Neuronal stem cell (in vitro differentiated cells): ENCODE data around the gene ZFAND2A.

Source experiments
- DNase-seq: peaks from one replicate; pipeline ENCODE4 v3.0.0-alpha.2; 2013; ENCODE audit warnings: low spot score
- H2AFZ ChIP-seq: one replicate; pipeline ENCODE4 v1.6.1; 2013; ENCODE audit warnings: mild to moderate bottlenecking, low read length, inconsistent platforms
- H2AK5ac ChIP-seq: 2 replicates; pipeline ENCODE4 v1.6.1; 2013; ENCODE audit warnings: low read depth, mild to moderate bottlenecking, inconsistent platforms, low read length, moderate library complexity, mixed read lengths
- H2BK120ac ChIP-seq: 2 replicates; pipeline ENCODE4 v1.6.1; 2013; ENCODE audit warnings: low read depth, mild to moderate bottlenecking, inconsistent platforms, low read length, moderate library complexity, mixed read lengths
- H2BK12ac ChIP-seq: one replicate; pipeline ENCODE4 v1.6.1; 2013; ENCODE audit warnings: low read length, inconsistent platforms
- H2BK15ac ChIP-seq: 2 replicates; pipeline ENCODE4 v1.6.1; 2013; ENCODE audit warnings: mild to moderate bottlenecking, low read length, inconsistent platforms, mixed read lengths
- H2BK5ac ChIP-seq: one replicate; pipeline ENCODE4 v1.6.1; 2013; ENCODE audit warnings: inconsistent platforms, mild to moderate bottlenecking, low read length, moderate library complexity
- H3K14ac ChIP-seq: one replicate; pipeline ENCODE4 v1.6.1; 2013; ENCODE audit warnings: low read length, inconsistent platforms
- H3K18ac ChIP-seq: 2 replicates; pipeline ENCODE4 v1.6.1; 2013; ENCODE audit warnings: low read length, inconsistent platforms
- H3K23ac ChIP-seq: 2 replicates; pipeline ENCODE4 v1.6.1; 2013; ENCODE audit warnings: low read depth, mild to moderate bottlenecking, mixed read lengths, low read length, inconsistent platforms; ENCODE audit not compliant: poor library complexity
- H3K27ac ChIP-seq: replicated peaks from 3 replicates; pipeline ENCODE4 v1.5.1; 2013; ENCODE audit warnings: low read length, inconsistent platforms
- H3K27me3 ChIP-seq, 3 experiments: 2 replicates each; pipeline ENCODE4 v1.6.1; 2013; ENCODE audit warnings: low read length in 3 of 3, mild to moderate bottlenecking in 2 of 3, inconsistent platforms in 1 of 3, low read depth in 1 of 3, mixed read lengths in 1 of 3, moderate library complexity in 1 of 3; ENCODE audit not compliant: control insufficient read depth in 3 of 3, insufficient read depth in 3 of 3
- H3K36me3 ChIP-seq, 2 donors: replicated peaks in 1 of 2; 2 replicates each; pipeline ENCODE4 v1.6.1; 2013; ENCODE audit warnings: low read length in 2 of 2; ENCODE audit not compliant: control insufficient read depth in 2 of 2, insufficient read depth in 2 of 2
- H3K4ac ChIP-seq: 2 replicates; pipeline ENCODE4 v1.6.1; 2013; ENCODE audit warnings: inconsistent platforms, mild to moderate bottlenecking, low read length, moderate library complexity
- H3K4me1 ChIP-seq, 2 donors: 1 replicate in 1 of 2; 2 replicates in 1 of 2; pipeline ENCODE4 v1.6.1; 2013; ENCODE audit warnings: low read length in 2 of 2, low read depth in 1 of 2; ENCODE audit not compliant: control insufficient read depth in 2 of 2, insufficient read depth in 1 of 2
- H3K4me2 ChIP-seq: one replicate; pipeline ENCODE4 v1.6.1; 2013; ENCODE audit warnings: mild to moderate bottlenecking, low read length, inconsistent platforms; ENCODE audit not compliant: insufficient read depth, poor library complexity, severe bottlenecking
- H3K4me3 ChIP-seq, 2 donors: 2 replicates each; pipeline ENCODE4 v1.5.1; 2013; ENCODE audit warnings: low read length in 2 of 2, mild to moderate bottlenecking in 2 of 2, inconsistent platforms in 1 of 2, moderate library complexity in 1 of 2
- H3K79me1 ChIP-seq: one replicate; pipeline ENCODE4 v1.6.1; 2013; ENCODE audit warnings: low read depth, mild to moderate bottlenecking, inconsistent platforms, low read length, moderate library complexity
- H3K9ac ChIP-seq: one replicate; pipeline ENCODE4 v1.6.1; 2013; ENCODE audit warnings: mild to moderate bottlenecking, low read depth, low read length, inconsistent platforms; ENCODE audit not compliant: poor library complexity
- H3K9me3 ChIP-seq, 2 donors: replicated peaks in 1 of 2; 2 replicates each; pipeline versions ENCODE3 to v1.6.1; 2013; ENCODE audit warnings: low read length in 2 of 2, mild to moderate bottlenecking in 2 of 2, inconsistent platforms in 1 of 2, low read depth in 1 of 2, mixed read lengths in 1 of 2, moderate library complexity in 1 of 2; ENCODE audit not compliant: control insufficient read depth in 2 of 2, insufficient read depth in 1 of 2
- H4K8ac ChIP-seq: one replicate; pipeline ENCODE4 v1.6.1; 2013; ENCODE audit warnings: low read depth, mild to moderate bottlenecking, inconsistent platforms, low read length, moderate library complexity
- H4K91ac ChIP-seq: one replicate; pipeline ENCODE4 v1.6.1; 2013; ENCODE audit warnings: low read length, low read depth, mild to moderate bottlenecking, inconsistent platforms; ENCODE audit not compliant: poor library complexity
- WGBS, 2 donors: extraction: QIAGEN DNeasy Blood & Tissue Kit; methylation state at CpG; one replicate each; pipeline ENCODE4 v1.1.7; 2013; ENCODE audit warnings: missing lambda C conversion rate in 2 of 2, mixed read lengths in 1 of 2; ENCODE audit not compliant: insufficient read length in 2 of 2, insufficient replicate concordance in 1 of 2; ENCODE audit errors: extremely low coverage in 2 of 2; 5-methylcytosine and 5-hydroxymethylcytosine counted together

Gene ZFAND2A

DNA sequence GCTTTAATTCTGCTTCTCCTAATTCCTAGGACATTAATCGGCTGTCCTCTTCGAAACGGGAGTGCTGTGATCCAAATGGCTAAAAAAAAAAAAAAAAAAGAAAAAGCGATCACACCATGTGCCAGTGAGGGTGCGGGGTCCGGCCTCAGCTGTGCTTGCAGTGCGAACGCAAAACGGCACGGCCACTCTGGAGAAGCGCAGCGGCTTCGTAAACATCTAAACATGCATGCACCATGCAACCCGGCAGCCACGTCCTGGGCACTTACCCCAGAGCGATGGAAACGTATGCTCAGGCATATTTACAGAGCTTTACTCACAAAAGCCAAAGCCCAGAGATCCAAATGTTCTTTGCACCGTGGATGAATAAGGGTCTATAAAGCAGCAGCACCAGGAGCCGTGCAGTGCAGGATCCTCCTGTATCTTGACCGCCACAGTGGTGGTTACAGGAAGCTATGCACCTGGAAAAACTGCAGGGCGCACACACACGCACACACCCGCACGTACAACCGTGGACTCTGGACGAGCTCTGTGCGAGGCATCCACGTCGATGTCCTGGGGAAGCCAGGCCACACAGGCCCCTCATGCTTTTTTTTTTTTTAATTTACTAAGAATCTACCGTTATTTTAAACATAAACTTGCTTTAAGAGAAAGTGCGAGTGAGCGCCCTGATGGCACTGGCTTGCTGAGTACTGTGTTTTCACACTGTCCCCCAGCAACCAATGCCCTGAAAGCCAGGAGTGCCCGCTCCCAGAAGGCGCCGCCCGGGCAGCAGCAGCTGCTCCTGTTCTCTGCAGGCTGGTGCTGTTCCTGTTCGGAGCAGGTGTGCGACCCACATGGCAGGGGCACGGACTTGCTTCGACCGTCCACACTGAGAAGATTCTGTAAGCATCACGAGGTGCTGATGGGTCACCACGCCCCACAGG, 47.1 kb downstream of the ZFAND2A start:
- Histone ChIP-seq H3K4me3 (no peak overlapping the region), H3K23ac (no peak overlapping the region), H3K9me3 (no peaks in the 10 kb centered on the region), H3K4ac (peak overlapping the region; percentile 11), H3K36me3 (peaks cover 8 to 13% of the 10 kb centered on the region in 2 donors), H3K4me1 (no peaks in the 10 kb centered on the region), H3K18ac (no peak overlapping the region), H2BK5ac (no peak overlapping the region), H3K27ac (no peak overlapping the region), H4K8ac (no peak overlapping the region), H4K91ac (no peak overlapping the region), H3K79me1 (peaks cover 20% of the 10 kb centered on the region), H2BK120ac (no peak overlapping the region), H3K9ac (peak overlapping the region; percentile 3), H2AK5ac (no peak overlapping the region), H2AFZ (no peak overlapping the region), H3K4me2 (no peak overlapping the region), H2BK12ac (no peak overlapping the region), H2BK15ac (no peak overlapping the region), H3K27me3 (no peaks in the 10 kb centered on the region), H3K14ac (no peak overlapping the region)
- no peak for DNase-seq
- WGBS, 2 donors = no CpG with 5 or more reads among the region's 43 CpGs

DNA sequence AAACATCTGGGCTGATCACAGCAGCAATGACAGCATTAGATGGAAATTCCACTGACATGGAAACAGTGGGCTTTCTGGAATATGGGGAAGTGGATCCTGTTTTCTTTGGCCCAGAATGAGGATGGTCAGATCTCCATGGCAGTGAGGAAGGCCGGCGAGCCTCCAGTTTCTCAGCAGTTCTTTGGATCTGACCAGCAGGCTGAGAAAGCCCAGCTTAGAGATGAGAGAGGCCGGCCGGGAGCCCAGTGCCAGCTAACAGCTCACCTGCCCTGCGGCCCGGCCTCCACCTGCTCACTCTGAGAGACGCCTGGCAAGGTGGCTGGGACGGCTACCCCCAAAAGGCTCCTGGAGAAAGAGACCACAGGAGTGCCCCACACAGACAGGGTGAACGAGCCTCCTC, 47.9 kb downstream of the ZFAND2A start:
- no peak for DNase-seq
- no peak overlapping the region for H2BK15ac ChIP-seq
- H2BK5ac ChIP-seq = no peak overlapping the region
- no peak overlapping the region for H3K9ac ChIP-seq
- no peak overlapping the region for H3K4ac ChIP-seq
- H4K8ac ChIP-seq = no peak overlapping the region
- H3K18ac ChIP-seq = no peak overlapping the region
- H3K4me1 ChIP-seq = no peaks in the 10 kb centered on the region
- no peak overlapping the region for H3K27ac ChIP-seq
- H3K23ac ChIP-seq = no peak overlapping the region
- no peak overlapping the region for H2AFZ ChIP-seq
- no peak overlapping the region for H3K4me3 ChIP-seq
- H2BK12ac ChIP-seq = no peak overlapping the region
- no peak overlapping the region for H3K4me2 ChIP-seq
- H2AK5ac ChIP-seq = no peak overlapping the region
- H3K14ac ChIP-seq = no peak overlapping the region
- H3K36me3 ChIP-seq = peaks cover 8 to 9% of the 10 kb centered on the region in 2 donors
- H3K9me3 ChIP-seq = no peaks in the 10 kb centered on the region
- no peak overlapping the region for H2BK120ac ChIP-seq
- no peak overlapping the region for H4K91ac ChIP-seq
- H3K79me1 ChIP-seq = peaks cover 17% of the 10 kb centered on the region
- WGBS, 2 donors = no CpG with 5 or more reads among the region's 9 CpGs
- no peaks in the 10 kb centered on the region for H3K27me3 ChIP-seq

DNA sequence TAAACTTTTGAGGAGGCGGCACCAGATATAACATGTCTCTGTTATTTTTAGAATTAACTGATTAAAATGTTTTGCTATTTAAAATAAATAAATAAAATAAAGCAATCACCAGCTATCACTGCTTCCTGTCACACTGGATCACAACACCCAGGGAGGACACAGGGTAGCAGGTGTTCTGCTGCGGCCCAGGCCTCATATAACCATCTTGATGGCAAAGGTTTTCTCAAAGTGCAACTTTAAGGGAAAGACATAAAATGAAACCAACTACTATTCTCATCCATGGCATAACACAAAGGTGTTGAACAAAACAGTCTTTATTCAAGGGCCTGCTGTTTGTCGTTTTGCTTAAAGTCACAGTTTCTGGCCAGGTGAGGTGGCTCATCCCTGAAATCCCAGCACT, 48.8 kb downstream of the ZFAND2A start:
- no CpG with 5 or more reads among the region's 3 CpGs for WGBS, 2 donors

DNA sequence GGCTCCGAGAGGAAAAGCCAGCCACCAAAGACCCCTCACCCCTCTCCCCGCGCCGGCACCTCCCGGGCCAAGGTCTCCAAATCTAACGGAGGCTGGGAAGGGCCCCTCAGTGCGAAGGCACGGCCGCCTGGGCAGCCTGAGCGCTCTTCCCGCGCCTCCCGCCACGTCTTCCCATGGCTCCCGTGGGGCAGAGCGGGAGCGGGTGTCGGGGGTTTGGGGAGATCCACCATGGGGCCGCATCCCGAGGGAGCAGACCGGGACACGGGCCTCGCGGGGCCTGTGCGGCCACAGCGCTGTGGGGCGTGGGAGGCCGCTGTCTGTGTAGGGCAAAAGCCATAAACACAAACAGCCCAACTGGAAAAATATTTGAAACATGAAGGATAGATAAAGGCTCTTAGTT, 49.6 kb downstream of the ZFAND2A start:
- Histone ChIP-seq H2BK5ac (no peak overlapping the region), H4K8ac (peak overlapping the region; percentile 65), H3K79me1 (peaks cover 16% of the 10 kb centered on the region), H3K23ac (no peak overlapping the region), H2BK120ac (no peak overlapping the region), H2AFZ (no peak overlapping the region), H3K18ac (no peak overlapping the region), H2AK5ac (peak overlapping the region; percentile 28), H3K4me1 (no peaks in the 10 kb centered on the region), H3K27me3 (no peaks in the 10 kb centered on the region), H3K36me3 (peaks cover 3 to 8% of the 10 kb centered on the region in 2 donors), H2BK15ac (no peak overlapping the region), H4K91ac (no peak overlapping the region), H3K9me3 (no peaks in the 10 kb centered on the region), H3K4me2 (no peak overlapping the region), H3K14ac (no peak overlapping the region), H3K27ac (no peak overlapping the region), H2BK12ac (no peak overlapping the region), H3K4me3 (no peak overlapping the region), H3K9ac (no peak overlapping the region), H3K4ac (no peak overlapping the region)
- WGBS, 2 donors = no CpG with 5 or more reads among the region's 28 CpGs
- no peak for DNase-seq

More for the DNA sequence above, 48.8 kb downstream of the ZFAND2A start:
- H2AFZ ChIP-seq = no peak overlapping the region
- no peaks in the 10 kb centered on the region for H3K4me1 ChIP-seq
- no peak overlapping the region for H4K8ac ChIP-seq
- H2BK12ac ChIP-seq = no peak overlapping the region
- no peak overlapping the region for H3K18ac ChIP-seq
- DNase-seq = no peak
- H3K23ac ChIP-seq = no peak overlapping the region
- no peak overlapping the region for H2BK15ac ChIP-seq
- H3K36me3 ChIP-seq = peaks cover 8 to 9% of the 10 kb centered on the region in 2 donors
- H3K27ac ChIP-seq = no peak overlapping the region
- no peak overlapping the region for H2AK5ac ChIP-seq
- no peak overlapping the region for H3K4me2 ChIP-seq
- H3K9ac ChIP-seq = no peak overlapping the region
- no peak overlapping the region for H3K14ac ChIP-seq
- H4K91ac ChIP-seq = no peak overlapping the region
- H3K27me3 ChIP-seq = no peaks in the 10 kb centered on the region
- H3K9me3 ChIP-seq = no peaks in the 10 kb centered on the region
- H3K4ac ChIP-seq = no peak overlapping the region
- peak overlapping the region in 1 of 2 donors; percentile 16 for H3K4me3 ChIP-seq
- no peak overlapping the region for H2BK5ac ChIP-seq
- H2BK120ac ChIP-seq = no peak overlapping the region
- H3K79me1 ChIP-seq = peaks cover 18% of the 10 kb centered on the region
